Measurements from ENCODE around the gene AMOT.

GRCh38 chrX:112803060-112803459 lies 37.6 kb downstream of the AMOT start:
- TF ChIP-seq CTCF (IDR thresholded peaks at IDR 0.05), result no peak
- TF ChIP-seq POLR2A (IDR thresholded peaks at IDR 0.05), result no peak

Measured in body of pancreas (tissue), 4 donors.